Measurements from ENCODE around the gene ARHGAP15.

Gene ARHGAP15

GRCh38 chr2:143674051-143674450 lies 544.8 kb downstream of the ARHGAP15 start:
- no peak for DNase-seq

- DNase-seq, result no peak
These were observed 545.8 kb downstream of the ARHGAP15 start for GRCh38 chr2:143675021-143675420.

- no peak for DNase-seq
These were observed 550.4 kb downstream of the ARHGAP15 start for GRCh38 chr2:143679617-143680016.

- no peak for DNase-seq
These were observed 551.7 kb downstream of the ARHGAP15 start for GRCh38 chr2:143680885-143681405.

- DNase-seq, result peak; percentile 32
These were observed 553.3 kb downstream of the ARHGAP15 start for GRCh38 chr2:143682436-143683055.

GRCh38 chr2:143683977-143684376 lies 554.8 kb downstream of the ARHGAP15 start:
- DNase-seq, result no peak

GRCh38 chr2:143684551-143685320 lies 555.5 kb downstream of the ARHGAP15 start:
- DNase-seq, result no peak

- DNase-seq, result no peak
These were observed 556.3 kb downstream of the ARHGAP15 start for GRCh38 chr2:143685421-143686078.

GRCh38 chr2:143686585-143687164 lies 557.5 kb downstream of the ARHGAP15 start:
- peak; percentile 77 for DNase-seq

GRCh38 chr2:143688248-143688647 lies 559.0 kb downstream of the ARHGAP15 start:
- no peak for DNase-seq

- DNase-seq, result no peak
These were observed 559.6 kb downstream of the ARHGAP15 start for GRCh38 chr2:143688815-143689214.

GRCh38 chr2:143689541-143689940 lies 560.3 kb downstream of the ARHGAP15 start:
- no peak for DNase-seq

GRCh38 chr2:143690235-143690634 lies 561.0 kb downstream of the ARHGAP15 start:
- no peak for DNase-seq

GRCh38 chr2:143691121-143691520 lies 561.9 kb downstream of the ARHGAP15 start:
- no peak for DNase-seq

GRCh38 chr2:143692162-143692561 lies 562.9 kb downstream of the ARHGAP15 start:
- no peak for DNase-seq

GRCh38 chr2:143692967-143693366 lies 563.7 kb downstream of the ARHGAP15 start:
- no peak for DNase-seq

- peak; percentile 86 for DNase-seq
These were observed 565.1 kb downstream of the ARHGAP15 start for GRCh38 chr2:143694335-143694734.

- DNase-seq, result no peak
These were observed 567.4 kb downstream of the ARHGAP15 start for GRCh38 chr2:143696651-143697050.

- no peak for DNase-seq
These were observed 568.5 kb downstream of the ARHGAP15 start for GRCh38 chr2:143697744-143698143.

- DNase-seq, result no peak
These were observed 569.1 kb downstream of the ARHGAP15 start for GRCh38 chr2:143698352-143698751.

- no peak for DNase-seq
These were observed 569.8 kb downstream of the ARHGAP15 start for GRCh38 chr2:143698888-143699570.

- no peak for DNase-seq
These were observed 571.6 kb downstream of the ARHGAP15 start for GRCh38 chr2:143700865-143701264.

GRCh38 chr2:143701785-143702184 lies 572.6 kb downstream of the ARHGAP15 start:
- DNase-seq, result no peak

All from hematopoietic multipotent progenitor cell treated with erythropoietin and hydrocortisone succinate and interleukin-3 and kit ligand, for 6 days (in vitro differentiated cells).